Endometrial microvascular endothelial cells (primary cell): ENCODE measurements around the gene SLC45A1. TPM values are rescaled to one million over a fixed set of nuclear protein-coding genes. Genes with fewer than 3 reads are reported as not detected.

Experiments used
- in situ Hi-C: cut with HindIII; loops from 2 replicates; pipeline ENCODE4 v1.10.0; 2017; ENCODE audit warnings: low sequenced_read_pairs, low pct_unique_long_range_greater_than_20kb; ENCODE audit errors: inconsistent ontology term
- total RNA-seq: library from RNA; depleted of rRNA; stranded (reverse); fragments of >200 nt; gene quantifications from one replicate; pipeline ENCODE4 v1.2.3, GENCODE V29; 2015; ENCODE audit errors: inconsistent ontology term

SLC45A1 gene
- total RNA-seq, 1 donor from 2014 or later = not detected

DNA sequence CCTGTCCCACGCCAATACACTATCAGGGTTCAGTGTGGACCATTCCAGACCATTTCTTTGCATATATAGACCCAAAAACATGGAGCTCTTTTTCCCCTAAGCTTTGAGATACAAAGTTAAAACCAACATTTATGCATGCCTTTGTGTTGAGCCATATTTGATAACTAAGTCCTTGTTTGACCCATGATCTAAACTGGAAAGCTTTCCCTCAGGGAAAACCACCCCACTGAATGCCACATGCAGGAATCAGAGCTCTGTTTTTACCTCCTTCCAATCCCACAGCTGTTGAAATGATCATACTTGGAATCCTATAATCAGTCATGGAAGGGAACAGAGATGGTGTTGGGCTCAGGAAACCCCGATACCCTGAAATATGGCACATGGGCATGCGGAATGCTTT lies 14.8 kb upstream of the SLC45A1 start:
- in situ Hi-C loops = loop anchor here (25.0 kb wide), 1 partner anchor 291 kb away; no protein-coding TSS in a partner anchor

DNA sequence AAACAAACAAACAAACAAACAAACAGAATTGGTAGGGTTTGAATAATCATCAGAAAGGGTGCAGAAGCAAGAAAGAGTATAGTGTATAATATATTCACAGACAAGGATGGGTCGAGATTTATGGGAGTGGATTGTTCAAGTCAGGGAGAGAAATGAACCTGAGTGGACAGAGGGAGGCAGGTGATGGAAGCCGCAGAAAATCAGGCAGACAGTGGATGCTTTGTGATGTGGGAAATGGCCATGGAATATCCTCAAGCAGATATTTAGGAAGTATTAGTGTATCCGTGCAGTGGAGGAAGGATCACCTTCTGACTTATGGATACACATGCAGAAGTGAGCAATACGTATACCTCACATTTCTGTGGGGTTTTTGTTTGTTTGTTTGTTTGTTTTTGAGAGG lies 14.0 kb upstream of the SLC45A1 start:
- in situ Hi-C loops = loop anchor here (25.0 kb wide), 1 partner anchor 292 kb away; no protein-coding TSS in a partner anchor

DNA sequence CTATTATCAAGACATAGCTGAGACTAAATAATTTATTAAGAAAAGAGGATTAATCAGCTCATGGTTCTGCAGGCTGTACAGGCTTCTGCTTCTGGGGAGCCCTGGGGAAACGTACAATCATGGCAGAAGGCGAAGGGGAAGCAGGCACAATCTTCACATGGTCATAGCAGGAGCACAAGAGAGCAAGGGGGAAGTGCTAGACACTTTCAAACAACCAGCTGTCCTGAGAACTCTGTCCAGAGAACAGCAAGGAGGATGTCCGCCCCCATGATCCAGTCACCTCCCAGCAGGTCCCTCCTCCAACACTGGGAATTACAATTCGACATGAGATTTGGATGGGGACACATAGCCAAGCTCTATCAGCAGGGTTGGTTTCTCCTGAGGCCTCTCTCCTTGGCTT lies 10.3 kb upstream of the SLC45A1 start:
- in situ Hi-C loops = loop anchor here (25.0 kb wide), 1 partner anchor 295 kb away; no protein-coding TSS in a partner anchor

DNA sequence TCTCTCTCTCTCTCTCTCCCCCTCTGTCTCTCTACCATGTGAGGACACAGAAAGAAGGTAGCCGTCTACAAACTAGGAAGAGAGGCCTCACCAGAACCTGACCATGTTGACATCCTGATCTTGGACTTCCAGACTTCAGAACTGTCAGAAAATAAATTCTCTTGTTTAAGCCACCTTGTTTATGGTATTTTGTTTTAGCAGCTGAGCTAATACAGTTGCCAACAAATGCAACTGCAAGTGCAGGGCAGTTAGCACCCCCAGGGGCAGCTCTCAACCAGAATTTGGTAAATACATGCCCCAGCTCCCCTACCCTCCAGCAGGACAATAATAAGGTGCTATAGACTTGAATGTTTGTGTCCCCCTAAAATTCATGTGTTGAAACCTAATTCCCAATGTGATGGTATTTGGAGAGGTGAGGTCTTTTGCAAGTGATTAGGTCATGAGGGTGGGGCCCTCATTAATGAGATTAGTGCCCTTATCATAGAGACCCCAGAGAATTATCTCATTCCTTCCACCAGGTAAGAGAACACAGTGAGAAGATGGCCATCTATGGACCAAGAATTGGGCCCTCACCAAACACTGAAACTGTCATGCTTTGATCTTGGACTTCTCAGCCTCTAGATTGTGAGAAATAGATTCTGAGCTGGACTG lies 6.7 kb upstream of the SLC45A1 start:
- in situ Hi-C loops = loop anchor here (25.0 kb wide), 1 partner anchor 299 kb away; no protein-coding TSS in a partner anchor

DNA sequence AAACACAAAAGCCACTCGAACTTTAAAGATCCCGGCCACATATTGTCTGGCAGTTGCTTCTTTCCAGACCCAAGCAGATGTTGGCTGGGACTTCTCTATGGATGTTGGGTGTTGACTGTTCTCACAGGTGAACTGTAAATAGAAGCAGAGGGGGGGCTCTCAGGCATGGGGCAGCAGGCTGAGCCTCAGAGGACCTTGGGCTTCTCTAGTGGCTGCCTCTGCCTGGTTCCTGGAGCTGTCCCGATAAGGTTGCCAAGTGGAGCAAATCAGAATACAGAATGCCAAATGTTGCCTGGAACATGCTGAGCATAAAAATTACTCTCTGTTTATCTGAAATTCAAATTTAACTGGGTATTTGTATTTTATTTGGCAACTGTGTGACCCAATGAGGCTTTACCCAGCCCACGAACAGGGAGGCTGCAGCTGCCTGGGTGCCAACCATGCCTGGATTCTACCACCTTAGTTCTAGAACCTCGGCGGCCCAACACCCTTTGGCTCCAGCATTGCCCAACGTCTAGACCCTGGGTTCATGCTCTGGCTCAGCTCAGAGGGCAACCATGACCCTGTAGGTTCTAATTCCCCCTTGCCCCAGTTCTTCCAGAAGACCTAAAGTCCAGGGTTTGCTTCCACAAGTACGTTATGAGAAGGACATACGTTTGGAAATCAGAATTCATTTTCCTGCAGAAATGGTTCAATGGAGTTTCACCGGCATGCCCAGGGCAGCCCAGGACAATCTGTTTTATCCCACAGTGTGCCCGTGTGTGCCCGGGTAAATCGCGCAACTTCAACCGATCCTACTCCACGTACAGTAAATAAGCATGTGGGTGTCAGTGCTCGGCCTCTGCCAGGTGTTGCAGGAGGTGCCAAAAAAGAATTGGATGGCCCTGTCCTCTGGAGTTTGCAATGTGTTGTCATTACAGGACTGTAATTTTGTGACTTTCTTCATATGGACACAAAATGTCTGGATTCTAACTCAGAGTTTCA lies 5.4 kb upstream of the SLC45A1 start:
- in situ Hi-C loops = loop anchor here (25.0 kb wide), 1 partner anchor 300 kb away; no protein-coding TSS in a partner anchor

DNA sequence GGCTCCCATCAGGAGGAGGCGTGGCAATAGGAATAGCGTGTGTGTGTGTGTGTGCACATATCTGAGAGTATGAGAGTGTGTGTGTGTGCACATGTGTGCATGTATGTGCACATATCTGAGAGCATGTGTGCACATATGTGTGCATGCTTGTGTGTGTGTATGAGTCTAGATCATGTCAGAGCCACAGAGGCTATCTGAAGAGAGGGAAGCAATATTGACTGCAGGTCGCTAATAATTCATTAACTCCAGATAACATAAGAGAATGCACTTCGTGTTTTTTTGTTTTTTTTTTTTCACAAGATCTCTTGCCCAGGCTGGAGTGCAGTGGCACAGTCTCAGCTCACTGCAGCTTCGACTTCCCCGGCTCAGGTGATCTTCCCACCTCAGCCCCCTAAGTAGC lies 4.7 kb upstream of the SLC45A1 start:
- in situ Hi-C loops = loop anchor here (25.0 kb wide), 1 partner anchor 301 kb away; no protein-coding TSS in a partner anchor

DNA sequence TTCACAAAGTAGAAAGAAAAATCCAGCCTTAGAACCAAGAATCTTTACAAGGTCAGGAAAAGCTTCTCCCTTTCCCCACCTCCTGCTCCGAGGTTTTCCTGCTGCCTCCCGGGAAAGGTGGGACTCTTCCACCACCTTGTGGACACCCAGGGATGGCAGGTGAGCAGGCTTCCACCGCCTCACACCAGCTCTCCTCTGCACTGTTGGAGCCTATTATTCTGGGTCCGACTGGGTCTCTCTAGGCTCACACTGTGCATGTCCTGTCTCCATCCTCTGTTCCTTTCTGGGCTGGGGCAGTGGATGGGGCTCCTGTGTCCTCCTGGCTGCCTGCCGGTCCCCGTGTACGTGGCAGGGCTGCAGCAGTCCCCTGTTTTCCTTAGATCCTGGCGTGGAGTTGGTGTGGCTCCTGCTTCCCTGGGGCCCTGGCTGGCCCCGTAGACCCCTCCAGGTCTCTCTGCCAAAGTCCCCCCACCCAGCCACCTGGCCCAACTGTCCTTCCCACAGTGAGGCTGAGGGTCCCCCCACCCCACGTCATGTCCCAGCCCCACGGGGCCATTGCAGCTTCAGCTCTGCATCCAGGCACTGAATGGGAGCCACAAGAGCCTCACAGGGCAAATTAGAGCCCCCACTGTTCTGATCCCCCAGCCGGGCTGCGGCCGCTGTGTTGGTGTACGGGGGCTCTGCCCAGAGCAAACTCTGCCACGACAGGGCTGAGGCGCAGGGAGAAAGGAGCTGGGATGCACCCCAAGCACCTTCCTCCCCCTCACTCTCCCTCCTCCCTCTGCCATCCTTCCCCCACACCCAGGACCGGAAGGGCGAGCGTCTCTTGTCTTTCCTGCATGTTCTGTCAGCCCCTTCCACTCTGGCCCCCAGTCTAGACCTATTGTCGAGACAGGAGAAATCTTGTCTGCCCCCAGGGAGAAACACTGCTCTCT lies 3.3 kb upstream of the SLC45A1 start:
- in situ Hi-C loops = loop anchor here (25.0 kb wide), 1 partner anchor 302 kb away; no protein-coding TSS in a partner anchor

DNA sequence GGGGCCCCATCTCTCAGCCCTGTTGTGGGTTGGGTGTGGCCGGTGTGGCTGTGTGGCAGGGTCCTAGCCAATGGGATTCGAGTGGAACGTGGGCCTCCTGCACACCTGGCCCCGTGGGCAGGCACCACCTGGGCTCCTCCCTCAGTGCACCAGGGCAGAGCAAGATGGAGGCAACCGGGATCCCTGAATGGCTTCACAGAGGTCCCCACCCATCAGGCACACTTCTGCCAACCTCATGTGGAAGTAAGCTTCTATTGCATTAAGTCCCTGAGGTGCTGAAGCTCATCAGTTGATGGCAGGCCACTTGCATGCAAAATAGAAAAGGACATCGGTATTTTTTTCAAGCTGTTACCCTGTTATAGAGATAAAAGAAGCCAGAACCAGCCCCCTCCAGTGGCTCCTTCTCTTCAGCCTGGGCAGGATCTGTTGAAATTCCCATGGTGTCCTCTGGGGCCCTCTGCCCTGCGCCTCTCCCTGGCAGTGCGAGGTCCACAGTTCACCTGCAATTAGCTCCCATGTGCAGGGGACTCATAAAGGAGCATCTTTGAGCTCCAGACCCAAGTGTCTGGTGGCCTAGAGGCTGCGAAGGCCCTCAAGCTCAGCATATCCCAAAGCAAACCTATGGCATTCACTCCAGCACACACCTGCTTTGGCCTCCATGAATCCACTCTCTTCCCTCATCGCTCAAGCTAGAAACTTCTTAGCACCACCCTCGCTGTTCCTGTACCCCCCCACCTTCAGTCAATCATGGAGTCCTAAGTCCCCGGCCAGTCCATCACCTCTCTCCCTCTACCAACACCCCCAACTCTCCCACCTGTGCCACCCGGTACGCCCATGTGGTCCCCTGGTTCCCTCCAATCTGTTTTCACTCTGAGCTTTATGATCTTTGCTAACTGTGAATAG lies 2.1 kb upstream of the SLC45A1 start:
- in situ Hi-C loops = loop anchor here (25.0 kb wide), 1 partner anchor 304 kb away; no protein-coding TSS in a partner anchor

DNA sequence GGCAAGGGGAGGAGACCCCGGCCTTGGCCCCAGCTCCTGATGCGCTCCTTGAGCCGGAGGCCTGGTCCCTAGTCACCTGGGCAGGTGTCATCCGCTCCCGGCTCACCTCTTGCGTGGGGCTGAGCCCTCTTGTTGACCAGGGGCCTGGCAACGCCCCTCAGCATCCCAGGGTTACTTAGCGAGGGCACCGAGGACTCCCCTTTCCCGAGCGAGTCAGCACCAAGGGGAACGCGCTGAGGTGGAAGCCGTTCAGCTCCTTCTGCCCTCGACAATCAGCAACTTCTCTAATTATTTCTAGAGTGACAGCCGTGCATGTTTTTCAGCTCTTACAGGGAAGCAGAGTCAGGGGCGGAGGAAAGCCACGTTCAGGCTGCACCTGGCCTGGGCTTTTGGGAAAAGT lies 522 bp downstream of the SLC45A1 start:
- in situ Hi-C loops = loop anchor here (25.0 kb wide), 1 partner anchor 306 kb away; no protein-coding TSS in a partner anchor

DNA sequence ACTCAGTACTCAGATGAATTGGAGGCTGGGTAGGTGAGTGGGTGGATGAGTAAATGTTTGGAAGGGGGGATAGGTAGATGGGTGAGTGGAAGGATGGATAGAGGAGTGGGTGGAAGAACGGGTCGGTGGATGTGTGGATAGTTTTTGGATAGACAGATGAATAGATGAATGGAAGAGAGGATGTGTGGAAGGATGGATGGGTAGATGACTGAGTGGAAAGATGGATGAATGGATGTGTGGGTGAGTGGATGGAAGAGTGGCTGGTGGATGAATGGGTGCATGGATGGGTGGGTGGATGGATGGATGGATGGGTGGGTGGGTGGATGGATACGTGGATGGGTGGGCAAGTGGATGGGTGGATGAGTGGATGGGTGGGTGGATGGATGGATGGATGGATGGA lies 3.7 kb downstream of the SLC45A1 start:
- in situ Hi-C loops = loop anchor here (25.0 kb wide), 1 partner anchor 309 kb away; no protein-coding TSS in a partner anchor

DNA sequence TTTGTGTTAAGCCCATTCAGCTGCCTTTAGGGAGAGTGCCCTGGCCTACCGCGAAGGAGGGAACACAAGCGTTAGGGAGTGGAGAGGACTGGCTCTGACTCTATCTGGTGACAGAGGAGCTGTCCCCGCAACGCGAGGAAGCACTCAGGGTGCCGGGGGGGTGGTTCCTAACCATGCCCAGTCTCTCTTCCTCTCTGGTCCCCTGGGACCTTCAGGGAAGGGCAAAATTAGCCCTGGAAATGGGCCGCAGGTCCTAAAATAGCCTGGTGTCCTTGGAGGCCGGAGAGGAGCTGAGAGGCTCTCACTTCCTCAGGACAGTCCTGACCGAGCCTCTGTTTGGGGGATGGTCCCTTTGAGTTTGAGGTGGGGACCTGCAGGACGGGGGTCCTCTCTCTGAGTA lies 5.8 kb downstream of the SLC45A1 start:
- in situ Hi-C loops = loop anchor here (25.0 kb wide), 1 partner anchor 311 kb away; no protein-coding TSS in a partner anchor

DNA sequence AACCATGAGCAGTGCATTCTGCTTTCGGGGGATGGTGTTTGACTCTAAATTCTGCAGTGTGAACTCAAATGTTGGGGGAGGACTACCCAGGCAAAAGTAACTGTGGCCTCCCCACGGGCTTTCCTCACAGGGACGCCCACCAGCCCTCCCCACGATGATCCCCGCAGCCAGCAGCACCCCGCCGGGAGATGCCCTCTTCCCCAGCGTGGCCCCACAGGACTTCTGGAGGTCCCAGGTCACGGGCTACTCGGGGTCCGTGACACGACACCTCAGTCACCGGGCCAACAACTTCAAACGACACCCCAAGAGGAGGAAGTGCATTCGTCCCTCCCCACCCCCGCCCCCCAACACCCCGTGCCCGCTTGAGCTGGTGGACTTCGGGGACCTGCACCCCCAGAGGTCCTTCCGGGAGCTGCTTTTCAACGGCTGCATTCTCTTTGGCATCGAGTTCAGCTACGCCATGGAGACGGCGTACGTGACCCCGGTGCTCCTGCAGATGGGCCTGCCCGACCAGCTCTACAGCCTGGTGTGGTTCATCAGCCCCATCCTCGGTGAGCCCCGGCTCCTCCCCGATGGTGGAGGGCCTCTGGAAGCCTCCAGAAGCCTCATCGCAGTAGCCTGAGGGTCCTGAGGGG lies 6.4 kb downstream of the SLC45A1 start:
- in situ Hi-C loops = loop anchor here (25.0 kb wide), 1 partner anchor 312 kb away; no protein-coding TSS in a partner anchor

DNA sequence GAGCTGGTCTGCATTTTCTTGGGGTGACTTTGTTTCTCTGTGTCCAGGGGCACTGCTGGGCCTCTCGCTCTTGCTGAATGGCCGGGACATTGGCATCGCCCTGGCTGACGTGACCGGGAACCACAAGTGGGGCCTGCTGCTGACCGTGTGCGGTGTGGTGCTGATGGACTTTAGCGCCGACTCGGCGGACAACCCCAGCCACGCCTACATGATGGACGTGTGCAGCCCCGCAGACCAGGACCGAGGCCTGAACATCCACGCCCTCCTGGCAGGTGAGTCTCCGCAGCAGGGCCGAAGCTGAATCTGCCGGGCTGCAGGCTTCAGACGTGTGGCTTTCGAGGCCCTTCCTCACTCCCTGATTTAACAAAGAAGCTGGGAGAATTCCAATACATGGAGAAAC lies 7.9 kb downstream of the SLC45A1 start:
- in situ Hi-C loops = no loop called here

DNA sequence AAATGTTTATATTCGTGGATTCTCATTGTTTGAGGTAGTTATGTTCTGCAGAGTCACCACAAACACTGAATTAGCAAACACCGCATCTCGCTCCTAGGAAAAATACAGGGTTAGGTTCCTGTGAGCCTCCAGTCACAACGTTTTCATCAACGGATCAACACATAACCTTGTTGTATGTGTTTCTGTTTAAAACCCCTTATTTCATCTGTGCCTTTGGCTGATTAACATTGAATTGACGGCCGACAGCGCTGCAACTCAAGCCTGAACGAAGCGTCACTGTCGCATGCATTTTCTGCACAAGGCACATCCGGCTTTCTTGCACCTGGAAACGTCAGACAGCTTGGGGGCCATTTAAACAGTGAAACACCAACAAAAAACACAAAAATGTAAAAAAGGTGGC lies 8.4 kb downstream of the SLC45A1 start:
- in situ Hi-C loops = no loop called here

DNA sequence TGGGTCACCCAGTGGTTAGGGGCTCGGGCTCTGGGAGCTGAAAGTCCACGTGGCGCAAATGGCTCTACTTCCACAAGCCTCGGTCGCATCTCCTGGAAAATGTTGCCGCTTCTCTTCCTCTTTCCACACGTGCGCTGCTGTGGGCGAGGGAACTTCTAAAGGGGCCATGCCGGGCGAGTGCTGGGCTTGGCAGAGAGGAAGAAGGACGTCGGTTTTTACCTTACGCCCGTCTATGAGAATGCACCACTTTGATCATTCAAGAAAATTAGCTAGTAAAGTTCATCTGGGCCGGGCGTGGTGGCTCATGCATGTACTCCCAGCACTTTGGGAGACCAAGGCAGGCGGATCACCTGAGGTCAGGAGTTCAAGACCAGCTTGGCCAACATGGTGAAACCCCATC lies 10.4 kb downstream of the SLC45A1 start:
- in situ Hi-C loops = no loop called here

DNA sequence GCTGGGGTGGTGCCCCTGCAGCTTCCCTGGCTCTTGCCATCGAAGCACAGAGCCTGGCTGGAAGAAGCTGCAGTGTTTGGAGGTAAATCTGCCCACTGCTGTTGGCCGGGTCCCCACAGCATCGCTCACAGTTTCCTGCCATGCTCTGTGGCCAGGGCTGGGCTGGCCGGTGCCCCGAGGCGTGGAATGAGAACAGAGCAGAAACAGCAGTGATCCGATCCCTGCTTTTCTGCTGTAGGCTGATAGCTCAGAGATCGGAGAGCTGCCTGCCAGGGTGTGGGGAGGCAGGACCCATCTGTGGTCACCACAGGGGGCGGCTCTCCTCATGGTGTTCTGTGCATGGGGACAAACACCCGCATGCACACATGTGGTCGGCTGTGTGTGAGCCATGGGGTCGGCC lies 11.5 kb downstream of the SLC45A1 start:
- in situ Hi-C loops = no loop called here

DNA sequence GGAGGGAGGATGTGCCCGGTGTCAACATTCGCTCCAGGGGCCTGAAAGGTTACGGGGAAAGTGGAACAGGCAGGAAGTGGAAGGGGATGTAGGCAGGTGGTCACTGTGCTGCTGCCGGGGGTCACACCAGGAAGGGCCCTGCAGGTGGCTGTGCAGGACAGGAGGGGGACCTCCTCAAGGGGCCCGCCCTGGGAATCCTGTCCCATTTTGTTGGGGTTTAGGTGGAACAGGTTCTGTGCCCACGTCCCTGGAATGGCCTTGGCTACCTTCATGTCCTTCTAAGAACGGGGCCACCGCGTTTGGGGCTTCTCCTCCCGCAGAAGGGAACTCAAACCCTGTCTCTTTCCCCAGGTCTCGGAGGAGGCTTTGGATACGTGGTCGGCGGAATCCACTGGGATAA lies 11.9 kb downstream of the SLC45A1 start:
- in situ Hi-C loops = no loop called here
